HEK293 (cell line): ENCODE results near the gene ATP13A2.

Source experiments
- CTCF ChIA-PET: fragments of 350-600 bp; formaldehyde crosslinking; extraction: SDS; loops from one replicate; lab custom pipeline; 2021; ENCODE audit warnings: antibody characterized with exemption; lab: Yijun Ruan, JAX
- POLR2A ChIA-PET: fragments of 300-600 bp; formaldehyde crosslinking; extraction: SDS; loops from one replicate; lab custom pipeline; 2020; ENCODE audit warnings: antibody characterized with exemption, inconsistent platforms; lab: Yijun Ruan, JAX
- H3K27ac ChIP-seq: fragments of 200-500 bp; sonication (Bioruptor generic); 2 replicates; pipeline ENCODE4 v1.5.1; 2014; ENCODE audit warnings: low read depth, low read length, control low read depth, inconsistent platforms; ENCODE audit errors: extremely low read depth
- H3K36me3 ChIP-seq, 2 experiments: fragments of 200-500 bp in 1 of 2; sonication (Bioruptor generic) in 1 of 2; 1 replicate in 1 of 2; 2 replicates in 1 of 2; pipeline ENCODE4 v1.5.1; 2014 to 2017; ENCODE audit warnings: inconsistent platforms in 2 of 2, low read length in 2 of 2; ENCODE audit not compliant: control insufficient read depth in 2 of 2, insufficient read depth in 1 of 2
- H3K4me1 ChIP-seq: fragments of 200-500 bp; sonication (Bioruptor generic); 2 replicates; pipeline ENCODE4 v1.5.1; 2014; ENCODE audit warnings: mild to moderate bottlenecking, low read length, inconsistent platforms; ENCODE audit not compliant: control insufficient read depth, insufficient read depth
- H3K4me3 ChIP-seq: 2 replicates; pipeline ENCODE4 v1.5.1; 2011; ENCODE audit warnings: low read depth, mild to moderate bottlenecking, control low read depth, low read length, moderate library complexity
- H3K9me3 ChIP-seq: fragments of 200-500 bp; sonication (Bioruptor generic); 2 replicates; pipeline ENCODE4 v1.5.1; 2014; ENCODE audit warnings: low read depth, low read length, inconsistent platforms; ENCODE audit not compliant: control insufficient read depth, insufficient read depth
- EGR2 ChIP-seq: fragments of 450-650 bp; formaldehyde crosslinking; IDR thresholded peaks from 2 replicates; pipeline ENCODE4 v1.5.1; 2016; ENCODE audit warnings: low read depth, missing biosample characterization, missing genetic modification characterization
- HOXD13 ChIP-seq: sonication (generic); formaldehyde crosslinking; IDR thresholded peaks from 2 replicates; pipeline ENCODE4 v1.8.0; 2022; ENCODE audit warnings: missing genetic modification reagents, borderline replicate concordance
- PRDM1 ChIP-seq: fragments of 450-650 bp; formaldehyde crosslinking; IDR thresholded peaks from 2 replicates; pipeline ENCODE4; 2016; ENCODE audit warnings: missing biosample characterization, missing genetic modification characterization
- SCRT2 ChIP-seq: fragments of 450-650 bp; formaldehyde crosslinking; IDR thresholded peaks from 2 replicates; pipeline ENCODE4 v1.5.1; 2016; ENCODE audit warnings: missing biosample characterization, missing genetic modification characterization
- TRIM28 ChIP-seq: IDR thresholded peaks from 2 replicates; pipeline ENCODE4 v1.6.1; 2011; ENCODE audit warnings: low read length, control low read depth, borderline replicate concordance
- ZBTB17 ChIP-seq: fragments of 450-650 bp; formaldehyde crosslinking; IDR thresholded peaks from 2 replicates; pipeline ENCODE4 v1.5.1; 2016; ENCODE audit warnings: missing biosample characterization, missing genetic modification characterization
- ZBTB20 ChIP-seq: fragments of 450-650 bp; formaldehyde crosslinking; IDR thresholded peaks from 2 replicates; pipeline ENCODE4 v1.5.1; 2016; ENCODE audit warnings: missing biosample characterization, missing genetic modification characterization
- ZEB2 ChIP-seq: fragments of 450-650 bp; formaldehyde crosslinking; IDR thresholded peaks from 2 replicates; pipeline ENCODE4 v1.5.1; 2016; ENCODE audit warnings: missing biosample characterization, missing genetic modification characterization
- ZNF121 ChIP-seq: fragments of 450-650 bp; formaldehyde crosslinking; IDR thresholded peaks from 2 replicates; pipeline ENCODE4 v1.5.1; 2016; ENCODE audit warnings: missing biosample characterization, missing genetic modification characterization
- ZNF132 ChIP-seq: fragments of 450-650 bp; formaldehyde crosslinking; IDR thresholded peaks from 2 replicates; pipeline ENCODE4 v1.5.1; 2017; ENCODE audit warnings: missing biosample characterization, missing genetic modification characterization, borderline replicate concordance
- ZNF146 ChIP-seq: fragments of 450-650 bp; formaldehyde crosslinking; IDR thresholded peaks from 2 replicates; pipeline ENCODE4 v1.5.1; 2016; ENCODE audit warnings: missing biosample characterization, missing genetic modification characterization
- ZNF184 ChIP-seq: fragments of 450-650 bp; IDR thresholded peaks from 2 replicates; pipeline ENCODE4 v1.5.1; 2018; ENCODE audit warnings: missing biosample characterization, mild to moderate bottlenecking, missing genetic modification characterization
- ZNF324 ChIP-seq: fragments of 450-650 bp; formaldehyde crosslinking; IDR thresholded peaks from 2 replicates; pipeline ENCODE4 v1.5.1; 2016; ENCODE audit warnings: missing biosample characterization, missing genetic modification characterization
- ZNF366 ChIP-seq: fragments of 450-650 bp; formaldehyde crosslinking; conservative IDR thresholded peaks from 2 replicates; pipeline ENCODE4 v1.5.1; 2016; ENCODE audit warnings: missing biosample characterization, missing genetic modification characterization
- ZNF521 ChIP-seq: fragments of 450-650 bp; formaldehyde crosslinking; IDR thresholded peaks from 2 replicates; pipeline ENCODE4 v1.5.1; 2017; ENCODE audit warnings: missing biosample characterization, mild to moderate bottlenecking, missing genetic modification characterization
- ZNF530 ChIP-seq: fragments of 450-650 bp; formaldehyde crosslinking; IDR thresholded peaks from 2 replicates; pipeline ENCODE4 v1.5.1; 2016; ENCODE audit warnings: low read depth, missing biosample characterization, missing genetic modification characterization
- ZNF560 ChIP-seq: fragments of 450-650 bp; formaldehyde crosslinking; IDR thresholded peaks from 2 replicates; pipeline ENCODE4 v1.5.1; 2017; ENCODE audit warnings: missing biosample characterization, missing genetic modification characterization, borderline replicate concordance
- ZNF571 ChIP-seq: fragments of 450-650 bp; formaldehyde crosslinking; IDR thresholded peaks from 2 replicates; pipeline ENCODE4 v1.5.0; 2017; ENCODE audit warnings: missing biosample characterization, missing genetic modification characterization
- ZNF600 ChIP-seq: fragments of 450-650 bp; formaldehyde crosslinking; IDR thresholded peaks from 2 replicates; pipeline ENCODE4 v1.5.1; 2016; ENCODE audit warnings: missing biosample characterization, missing genetic modification characterization
- ZNF792 ChIP-seq: fragments of 450-650 bp; formaldehyde crosslinking; IDR thresholded peaks from 2 replicates; pipeline ENCODE4 v1.5.1; 2016; ENCODE audit warnings: missing biosample characterization, missing genetic modification characterization
- ZNF837 ChIP-seq: fragments of 450-650 bp; formaldehyde crosslinking; IDR thresholded peaks from 2 replicates; pipeline ENCODE4 v1.5.1; 2016; ENCODE audit warnings: missing biosample characterization, missing genetic modification characterization
- ZSCAN16 ChIP-seq: fragments of 450-650 bp; formaldehyde crosslinking; IDR thresholded peaks from 2 replicates; pipeline ENCODE4 v1.5.1; 2016; ENCODE audit warnings: missing biosample characterization, missing genetic modification characterization
- TF ChIP-seq, protein P1 (sequence below): fragments of 450-650 bp; formaldehyde crosslinking; IDR thresholded peaks from 2 replicates; pipeline ENCODE4 v1.5.1; 2016; ENCODE audit warnings: missing biosample characterization, missing genetic modification characterization
- TF ChIP-seq, protein P2 (sequence below): fragments of 450-650 bp; formaldehyde crosslinking; IDR thresholded peaks from 2 replicates; pipeline ENCODE4 v1.5.1; 2016; ENCODE audit warnings: missing biosample characterization, missing genetic modification characterization, low read depth
- TF ChIP-seq, protein P3 (sequence below): fragments of 450-650 bp; formaldehyde crosslinking; IDR thresholded peaks from 2 replicates; pipeline ENCODE4 v1.5.1; 2016; ENCODE audit warnings: missing biosample characterization, missing genetic modification characterization
- TF ChIP-seq, protein P4 (sequence below): fragments of 450-650 bp; formaldehyde crosslinking; IDR thresholded peaks from 2 replicates; pipeline ENCODE4 v1.5.1; 2016; ENCODE audit warnings: missing biosample characterization, missing genetic modification characterization

Gene ATP13A2

DNA sequence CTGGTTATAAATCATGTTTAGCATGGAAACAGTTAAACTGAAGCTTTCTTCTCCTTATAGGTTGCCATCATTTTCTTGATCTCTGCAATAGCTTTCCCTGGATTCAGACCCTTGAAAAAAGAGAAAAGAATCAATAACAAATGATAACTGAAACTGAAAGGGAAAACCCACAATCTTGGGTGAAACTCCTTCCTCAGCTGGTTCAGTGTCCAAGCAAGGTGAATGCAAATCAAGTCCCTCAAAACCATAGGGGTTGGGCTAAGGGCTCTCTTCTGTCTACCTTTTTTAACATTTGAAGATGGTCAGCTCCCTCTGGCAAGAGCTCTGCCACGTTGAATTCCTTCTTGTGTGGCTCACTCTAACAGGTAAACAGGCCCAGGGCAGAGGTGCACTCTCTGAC lies 7.1 kb upstream of the ATP13A2 start:
- ChIA-PET CTCF (interaction anchor here (0.7 to 1.6 kb wide), 4 partner anchors 56 to 116 kb away, joined by 3 to 7 read pairs (median 4); no protein-coding TSS in a partner anchor), POLR2A (interaction anchor here (0.8 to 1.2 kb wide), 2 partner anchors 19 to 67 kb away, joined by 3 read pairs; no protein-coding TSS in a partner anchor)
- Histone ChIP-seq H3K9me3 (no peaks in the 10 kb centered on the region), H3K36me3 (peaks cover 29 to 64% of the 10 kb centered on the region in 2 experiments)
- no peak for TF ChIP-seq ZNF571 (tag by site-specific recombination)
- peak; percentile 76 for TF ChIP-seq PRDM1
- TF ChIP-seq, all 188 proteins: peak for 1
- H3K4me3 ChIP-seq: no peak overlapping the region
- H3K4me1 ChIP-seq: no peaks in the 10 kb centered on the region
- peak overlapping the region; percentile 5; the same call in 1 of the 2 replicates for H3K27ac ChIP-seq

DNA sequence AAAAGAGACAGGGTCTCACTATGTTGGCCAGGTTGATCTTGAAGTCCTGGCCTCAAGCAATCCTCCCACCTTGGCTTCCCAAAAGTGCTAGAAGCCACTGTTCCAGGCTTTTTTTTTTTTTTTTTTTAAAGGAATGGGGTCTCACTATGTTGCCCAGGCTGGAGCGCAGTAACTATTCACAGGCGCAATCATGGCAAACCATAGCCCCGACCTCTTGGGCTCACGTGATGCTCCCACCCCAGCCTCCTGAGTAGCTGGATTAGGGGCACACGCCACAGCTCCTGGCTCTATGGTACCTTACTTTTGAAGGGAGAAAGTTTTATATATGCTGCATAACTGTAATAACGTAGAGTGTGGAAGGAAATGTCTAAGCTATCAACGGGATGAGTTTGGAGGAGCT lies 5.7 kb upstream of the ATP13A2 start:
- POLR2A ChIA-PET: no interaction called here

DNA sequence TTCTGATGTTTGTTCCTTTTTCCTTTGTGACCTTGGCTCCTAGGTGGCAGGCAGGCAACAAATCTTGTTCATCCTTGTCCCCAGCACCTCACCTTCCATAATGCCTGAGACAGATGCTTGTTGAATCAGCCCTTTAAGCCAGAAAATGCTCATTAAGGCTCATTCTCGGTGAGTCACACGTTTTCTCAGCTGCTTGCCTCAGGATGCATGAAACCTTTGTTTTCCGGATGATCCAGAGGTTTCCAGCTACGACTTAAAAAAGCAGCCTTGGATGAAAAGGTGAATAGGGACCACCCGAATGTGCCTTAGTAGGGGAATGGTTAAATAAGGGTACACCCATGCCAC lies 4.6 kb upstream of the ATP13A2 start:
- TF ChIP-seq, protein P1, sequence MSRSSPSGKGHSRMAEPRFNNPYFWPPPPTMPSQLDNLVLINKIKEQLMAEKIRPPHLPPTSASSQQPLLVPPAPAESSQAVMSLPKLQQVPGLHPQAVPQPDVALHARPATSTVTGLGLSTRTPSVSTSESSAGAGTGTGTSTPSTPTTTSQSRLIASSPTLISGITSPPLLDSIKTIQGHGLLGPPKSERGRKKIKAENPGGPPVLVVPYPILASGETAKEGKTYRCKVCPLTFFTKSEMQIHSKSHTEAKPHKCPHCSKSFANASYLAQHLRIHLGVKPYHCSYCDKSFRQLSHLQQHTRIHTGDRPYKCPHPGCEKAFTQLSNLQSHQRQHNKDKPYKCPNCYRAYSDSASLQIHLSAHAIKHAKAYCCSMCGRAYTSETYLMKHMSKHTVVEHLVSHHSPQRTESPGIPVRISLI: no peak
- TF ChIP-seq, protein P2, sequence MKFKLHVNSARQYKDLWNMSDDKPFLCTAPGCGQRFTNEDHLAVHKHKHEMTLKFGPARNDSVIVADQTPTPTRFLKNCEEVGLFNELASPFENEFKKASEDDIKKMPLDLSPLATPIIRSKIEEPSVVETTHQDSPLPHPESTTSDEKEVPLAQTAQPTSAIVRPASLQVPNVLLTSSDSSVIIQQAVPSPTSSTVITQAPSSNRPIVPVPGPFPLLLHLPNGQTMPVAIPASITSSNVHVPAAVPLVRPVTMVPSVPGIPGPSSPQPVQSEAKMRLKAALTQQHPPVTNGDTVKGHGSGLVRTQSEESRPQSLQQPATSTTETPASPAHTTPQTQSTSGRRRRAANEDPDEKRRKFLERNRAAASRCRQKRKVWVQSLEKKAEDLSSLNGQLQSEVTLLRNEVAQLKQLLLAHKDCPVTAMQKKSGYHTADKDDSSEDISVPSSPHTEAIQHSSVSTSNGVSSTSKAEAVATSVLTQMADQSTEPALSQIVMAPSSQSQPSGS (tag by site-specific recombination): no peak
- TF ChIP-seq, protein P3, sequence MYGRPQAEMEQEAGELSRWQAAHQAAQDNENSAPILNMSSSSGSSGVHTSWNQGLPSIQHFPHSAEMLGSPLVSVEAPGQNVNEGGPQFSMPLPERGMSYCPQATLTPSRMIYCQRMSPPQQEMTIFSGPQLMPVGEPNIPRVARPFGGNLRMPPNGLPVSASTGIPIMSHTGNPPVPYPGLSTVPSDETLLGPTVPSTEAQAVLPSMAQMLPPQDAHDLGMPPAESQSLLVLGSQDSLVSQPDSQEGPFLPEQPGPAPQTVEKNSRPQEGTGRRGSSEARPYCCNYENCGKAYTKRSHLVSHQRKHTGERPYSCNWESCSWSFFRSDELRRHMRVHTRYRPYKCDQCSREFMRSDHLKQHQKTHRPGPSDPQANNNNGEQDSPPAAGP (tag by site-specific recombination): 0 out of 2 replicates have a peak, but pooled peaks have one; percentile 57
- TF ChIP-seq ZNF324 (tag by site-specific recombination) (no peak), ZNF521 (no peak), ZNF792 (tag by site-specific recombination) (no peak), HOXD13 (CRISPR knock-in tag) (no peak), ZNF184 (tag by site-specific recombination) (no peak), ZNF837 (tag by site-specific recombination) (no peak), ZNF366 (tag by site-specific recombination) (0 out of 2 replicates have a peak, but pooled peaks have one; percentile 12), ZSCAN16 (no peak), ZNF560 (tag by site-specific recombination) (no peak), ZEB2 (tag by site-specific recombination) (no peak), ZBTB17 (tag by site-specific recombination) (0 out of 2 replicates have a peak, but pooled peaks have one; percentile 25), TRIM28 (no peak), ZNF600 (tag by site-specific recombination) (peak; percentile 38; the same call in 1 of the 2 replicates), SCRT2 (tag by site-specific recombination) (peak; percentile 51), ZNF146 (tag by site-specific recombination) (no peak), ZNF132 (tag by site-specific recombination) (no peak), ZNF530 (tag by site-specific recombination) (no peak), ZBTB20 (tag by site-specific recombination) (peak; percentile 51; the same call in 1 of the 2 replicates)
- TF ChIP-seq, protein P4, sequence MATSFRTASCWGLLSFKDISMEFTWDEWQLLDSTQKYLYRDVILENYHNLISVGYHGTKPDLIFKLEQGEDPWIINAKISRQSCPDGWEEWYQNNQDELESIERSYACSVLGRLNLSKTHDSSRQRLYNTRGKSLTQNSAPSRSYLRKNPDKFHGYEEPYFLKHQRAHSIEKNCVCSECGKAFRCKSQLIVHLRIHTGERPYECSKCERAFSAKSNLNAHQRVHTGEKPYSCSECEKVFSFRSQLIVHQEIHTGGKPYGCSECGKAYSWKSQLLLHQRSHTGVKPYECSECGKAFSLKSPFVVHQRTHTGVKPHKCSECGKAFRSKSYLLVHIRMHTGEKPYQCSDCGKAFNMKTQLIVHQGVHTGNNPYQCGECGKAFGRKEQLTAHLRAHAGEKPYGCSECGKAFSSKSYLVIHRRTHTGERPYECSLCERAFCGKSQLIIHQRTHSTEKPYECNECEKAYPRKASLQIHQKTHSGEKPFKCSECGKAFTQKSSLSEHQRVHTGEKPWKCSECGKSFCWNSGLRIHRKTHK (tag by site-specific recombination): no peak
- peaks cover 24 to 38% of the 10 kb centered on the region in 2 experiments for H3K36me3 ChIP-seq
- H3K4me1 ChIP-seq: no peaks in the 10 kb centered on the region
- CTCF ChIA-PET: interaction anchor here (3.1 kb wide), 1 partner anchor 55 kb away, joined by 13 read pairs; no protein-coding TSS in a partner anchor
- no peak overlapping the region for H3K27ac ChIP-seq
- no peaks in the 10 kb centered on the region for H3K9me3 ChIP-seq
- H3K4me3 ChIP-seq: no peak overlapping the region
- POLR2A ChIA-PET: interaction anchor here (0.6 to 0.7 kb wide), 2 partner anchors 27 to 60 kb away, joined by 3 to 5 read pairs; no protein-coding TSS in a partner anchor

More for the DNA sequence above, 5.7 kb upstream of the ATP13A2 start:
- Histone ChIP-seq H3K36me3 (peaks cover 29 to 50% of the 10 kb centered on the region in 2 experiments), H3K27ac (no peak overlapping the region), H3K4me3 (no peak overlapping the region), H3K9me3 (no peaks in the 10 kb centered on the region), H3K4me1 (no peaks in the 10 kb centered on the region)
- TF ChIP-seq, protein P4 (tag by site-specific recombination): no peak
- TF ChIP-seq EGR2 (tag by site-specific recombination) (no peak), ZNF121 (tag by site-specific recombination) (peak; percentile 77)
- CTCF ChIA-PET: interaction anchor here (1.0 to 3.1 kb wide), 3 partner anchors 13 to 57 kb away, joined by 5 to 13 read pairs (median 7); no protein-coding TSS in a partner anchor
